Stimulated activated CD8-positive, alpha-beta memory T cell treated with anti-CD3 and anti-CD28 coated beads, Interleukin-12 subunit alpha, Interleukin-12 subunit beta, amount 100 ng/mL, for 4 hours (primary cell): ENCODE data around the gene REPS1.

Source experiments
- DNase-seq: peaks from one replicate; pipeline ENCODE4 v3.0.0-alpha.2; 2020; ENCODE audit warnings: low read depth

Gene REPS1

GRCh38 chr6:138856654-138857053, 131.4 kb downstream of the REPS1 start:
- no peak for DNase-seq
